HG03439 (cell line): Measurements from ENCODE around the gene KMT2A.

Source experiments
- ATAC-seq: cut with Tn5 transposase; IDR thresholded peaks from one replicate; pipeline ENCODE4 v1.9.1; 2021; ENCODE audit warnings: mild to moderate bottlenecking, moderate library complexity; ENCODE audit not compliant: unreplicated experiment

KMT2A gene

GRCh38 chr11:118531597-118532084 is 95.3 kb downstream of the KMT2A start:
- ATAC-seq: no peak

- no peak for ATAC-seq
These were observed 95.8 kb downstream of the KMT2A start for GRCh38 chr11:118532091-118532490.

- ATAC-seq: no peak
These were observed 96.8 kb downstream of the KMT2A start for GRCh38 chr11:118532852-118533768.

- no peak for ATAC-seq
These were observed 97.8 kb downstream of the KMT2A start for GRCh38 chr11:118533769-118534729.

- no peak for ATAC-seq
These were observed 99.0 kb downstream of the KMT2A start for GRCh38 chr11:118535261-118535660.

GRCh38 chr11:118536726-118537125 is 100.4 kb downstream of the KMT2A start:
- ATAC-seq: no peak

- ATAC-seq: no peak
These were observed 101.2 kb downstream of the KMT2A start for GRCh38 chr11:118537409-118537980.

GRCh38 chr11:118544010-118544646 is 107.8 kb downstream of the KMT2A start:
- no peak for ATAC-seq

- no peak for ATAC-seq
These were observed 108.3 kb downstream of the KMT2A start for GRCh38 chr11:118544647-118545010.

GRCh38 chr11:118545533-118545932 is 109.2 kb downstream of the KMT2A start:
- no peak for ATAC-seq

GRCh38 chr11:118547132-118547531 is 110.8 kb downstream of the KMT2A start:
- no peak for ATAC-seq

- ATAC-seq: no peak
These were observed 116.0 kb downstream of the KMT2A start for GRCh38 chr11:118552341-118552740.

GRCh38 chr11:118560806-118561205 is 124.5 kb downstream of the KMT2A start:
- no peak for ATAC-seq

GRCh38 chr11:118565051-118565450 is 128.8 kb downstream of the KMT2A start:
- no peak for ATAC-seq

GRCh38 chr11:118569670-118570069 is 133.4 kb downstream of the KMT2A start:
- no peak for ATAC-seq

- no peak for ATAC-seq
These were observed 134.5 kb downstream of the KMT2A start for GRCh38 chr11:118570787-118571186.

- peak; percentile 13 for ATAC-seq
These were observed 135.4 kb downstream of the KMT2A start for GRCh38 chr11:118571701-118572060.

- ATAC-seq: peak; percentile 70
These were observed 136.0 kb downstream of the KMT2A start, which contains the start of gene ARCN1 for GRCh38 chr11:118572061-118572980. TSS of gene ARCN1 (plus strand) at chr11:118572409. CDS start at chr11:118572548, 139 bp downstream.

GRCh38 chr11:118572981-118573550 is 136.8 kb downstream of the KMT2A start:
- peak; percentile 28 for ATAC-seq
